Thymus (tissue), 11 donors: ENCODE data around the gene PPFIBP2. TPM values are rescaled to one million over a fixed set of nuclear protein-coding genes. Genes with fewer than 3 reads are reported as not detected.

Experiments
- DNase-seq, 9 donors: peaks; one replicate each; pipeline ENCODE4 v3.0.0-alpha.2; 2013; ENCODE audit warnings: low spot score in 9 of 9, low read depth in 6 of 9, missing footprints in 1 of 9
- H3K27ac ChIP-seq, 2 donors: one replicate each; pipeline ENCODE4 v1.5.1; 2013; ENCODE audit warnings: control low read depth in 1 of 2, low read depth in 1 of 2, low read length in 1 of 2, mild to moderate bottlenecking in 1 of 2, moderate library complexity in 1 of 2
- H3K27me3 ChIP-seq, 2 donors: one replicate each; pipeline ENCODE4 v1.5.1; 2013; ENCODE audit warnings: low read length in 1 of 2; ENCODE audit not compliant: control insufficient read depth in 2 of 2, insufficient read depth in 1 of 2
- H3K36me3 ChIP-seq, 2 donors: one replicate each; pipeline ENCODE4 v1.5.1; 2013; ENCODE audit warnings: low read length in 1 of 2, mild to moderate bottlenecking in 1 of 2, moderate library complexity in 1 of 2; ENCODE audit not compliant: control insufficient read depth in 2 of 2, insufficient read depth in 2 of 2
- H3K4me1 ChIP-seq, 2 donors: one replicate each; pipeline ENCODE4 v1.5.1; 2013; ENCODE audit warnings: low read length in 2 of 2; ENCODE audit not compliant: control insufficient read depth in 2 of 2, insufficient read depth in 2 of 2
- H3K4me3 ChIP-seq, 2 donors: one replicate each; pipeline ENCODE4 v1.5.1; 2013; ENCODE audit warnings: low read length in 2 of 2, control low read depth in 1 of 2, mild to moderate bottlenecking in 1 of 2
- H3K9me3 ChIP-seq, 2 donors: one replicate each; pipeline ENCODE4 v1.5.1; 2013; ENCODE audit warnings: low read length in 1 of 2, mild to moderate bottlenecking in 1 of 2; ENCODE audit not compliant: control insufficient read depth in 2 of 2, insufficient read depth in 1 of 2
- WGBS: extraction: QIAGEN DNeasy Blood & Tissue Kit; methylation state at CpG from one replicate; pipeline ENCODE4 v1.1.7; 2013; 5-methylcytosine and 5-hydroxymethylcytosine counted together
- polyA plus RNA-seq: library from polyadenylated mRNA; stranded (reverse); fragments of 200-250 nt; gene quantifications from one replicate; pipeline ENCODE4 v1.2.3, GENCODE V29; 2013
- total RNA-seq: library from RNA; stranded (reverse); fragments of 120-200 nt; gene quantifications from one replicate; pipeline ENCODE4 v1.2.4, GENCODE V29; 2013
- donor health status: healthy.

Gene PPFIBP2
- total and polyA plus RNA-seq, 2 donors = 5.6 to 6.0 TPM

DNA sequence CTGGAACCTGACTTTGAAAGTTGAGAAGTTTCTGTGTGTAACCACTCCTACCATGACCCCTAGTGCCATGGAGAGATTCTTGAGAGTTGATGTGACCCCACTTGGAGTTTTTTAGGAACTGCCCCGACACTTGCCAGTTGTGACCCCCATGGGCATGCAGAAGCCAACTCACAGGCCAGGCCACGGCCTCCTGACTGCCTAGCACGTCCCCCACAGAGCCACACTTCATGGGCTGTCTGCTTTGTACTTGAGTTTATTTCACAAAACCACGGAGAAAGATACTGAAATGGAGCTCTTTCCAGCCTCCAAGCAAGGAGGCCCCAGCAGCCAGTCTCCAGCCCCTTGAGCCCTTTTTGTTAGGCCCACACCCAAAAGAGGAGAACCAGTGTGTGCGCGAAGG lies 151.1 kb downstream of the PPFIBP2 start:
- H3K27ac ChIP-seq = no peak overlapping the region
- H3K9me3 ChIP-seq = no peaks in the 10 kb centered on the region
- H3K36me3 ChIP-seq = no peaks in the 10 kb centered on the region
- no peaks in the 10 kb centered on the region for H3K4me1 ChIP-seq
- no peaks in the 10 kb centered on the region for H3K27me3 ChIP-seq
- H3K4me3 ChIP-seq = no peak overlapping the region
- no peak for DNase-seq
- 93% methylated on average over 6 of the region's 6 CpGs for WGBS

DNA sequence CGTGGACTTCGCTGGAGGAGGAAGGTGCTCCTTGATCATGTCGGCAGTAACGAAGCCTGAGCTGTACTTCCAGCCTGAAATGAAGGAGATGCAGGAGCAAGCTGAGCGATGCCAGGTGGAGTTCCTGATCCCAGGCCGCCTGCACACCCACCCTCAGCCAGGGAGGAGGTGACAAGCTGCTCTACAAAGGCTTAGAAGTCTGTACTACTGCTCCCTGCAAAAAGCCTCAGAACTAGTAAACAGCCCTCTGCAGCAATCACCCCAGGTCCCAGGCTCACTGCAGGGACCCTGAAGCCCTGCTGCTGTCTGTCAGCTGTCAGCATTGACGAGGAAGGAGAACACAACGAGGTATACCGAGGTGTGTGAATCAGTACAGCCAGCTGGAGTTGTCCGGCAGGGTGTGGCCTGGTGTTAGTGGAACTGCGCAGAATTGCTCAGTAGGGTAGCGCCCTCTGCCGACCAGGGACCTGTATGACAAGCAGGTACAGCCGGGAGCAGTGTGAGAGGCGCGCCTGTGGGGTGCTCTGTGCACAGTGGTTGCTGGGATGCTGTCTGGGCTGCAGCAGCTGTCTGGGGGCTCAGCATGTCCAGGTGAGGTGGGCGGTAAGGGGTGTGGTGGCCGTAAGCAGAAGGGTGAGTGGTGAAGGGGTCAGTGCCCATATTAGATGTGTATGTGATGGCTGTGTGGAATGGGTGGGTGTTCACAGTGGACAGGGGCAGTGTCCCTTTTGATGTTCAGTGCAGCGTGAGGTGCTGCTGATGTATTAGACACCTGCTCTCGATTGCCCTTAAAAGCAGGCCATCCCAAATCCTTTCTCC lies 151.9 kb downstream of the PPFIBP2 start:
- WGBS = 54% methylated on average over 20 of the region's 20 CpGs
- H3K27me3 ChIP-seq = no peaks in the 10 kb centered on the region
- no peaks in the 10 kb centered on the region for H3K36me3 ChIP-seq
- H3K27ac ChIP-seq = no peak overlapping the region
- no peaks in the 10 kb centered on the region for H3K4me1 ChIP-seq
- no peaks in the 10 kb centered on the region for H3K9me3 ChIP-seq
- peak in 4 of 9 donors; percentile 4 to 30 (median 16) for DNase-seq
- H3K4me3 ChIP-seq = no peak overlapping the region

DNA sequence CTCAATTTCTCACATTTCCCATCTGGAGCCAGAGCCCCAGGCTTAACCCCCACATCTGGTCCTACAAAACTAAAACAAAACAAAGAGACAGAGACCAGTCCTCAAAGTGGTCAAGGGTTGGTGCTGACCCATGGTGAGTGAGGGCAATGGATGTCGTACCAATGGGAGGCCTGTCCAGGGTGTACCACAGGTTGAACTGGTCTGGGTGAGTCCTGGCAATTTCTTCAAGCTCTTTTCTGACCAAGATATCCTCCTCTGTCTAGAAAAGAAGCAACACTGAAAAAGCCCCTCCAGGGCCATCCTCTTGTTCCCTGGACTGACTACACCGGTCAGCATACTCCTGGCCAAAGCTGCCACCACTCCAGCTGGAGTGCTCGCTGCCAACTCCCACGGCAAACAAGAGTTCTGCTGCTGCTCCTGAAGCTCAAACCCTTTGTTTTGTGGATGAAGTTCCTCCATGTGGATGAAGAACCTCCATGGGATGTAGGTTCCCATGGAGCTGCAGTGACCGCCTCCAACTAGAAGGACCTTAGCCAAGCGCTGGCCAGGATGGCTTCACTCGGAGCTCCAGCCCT lies 152.6 kb downstream of the PPFIBP2 start:
- no peak for DNase-seq
- H3K9me3 ChIP-seq = no peaks in the 10 kb centered on the region
- no peak overlapping the region for H3K27ac ChIP-seq
- H3K4me1 ChIP-seq = no peaks in the 10 kb centered on the region
- no peak overlapping the region for H3K4me3 ChIP-seq
- WGBS = 96% methylated on average over 7 of the region's 7 CpGs
- no peaks in the 10 kb centered on the region for H3K36me3 ChIP-seq
- peaks cover 0 to 5% of the 10 kb centered on the region in 2 donors for H3K27me3 ChIP-seq

DNA sequence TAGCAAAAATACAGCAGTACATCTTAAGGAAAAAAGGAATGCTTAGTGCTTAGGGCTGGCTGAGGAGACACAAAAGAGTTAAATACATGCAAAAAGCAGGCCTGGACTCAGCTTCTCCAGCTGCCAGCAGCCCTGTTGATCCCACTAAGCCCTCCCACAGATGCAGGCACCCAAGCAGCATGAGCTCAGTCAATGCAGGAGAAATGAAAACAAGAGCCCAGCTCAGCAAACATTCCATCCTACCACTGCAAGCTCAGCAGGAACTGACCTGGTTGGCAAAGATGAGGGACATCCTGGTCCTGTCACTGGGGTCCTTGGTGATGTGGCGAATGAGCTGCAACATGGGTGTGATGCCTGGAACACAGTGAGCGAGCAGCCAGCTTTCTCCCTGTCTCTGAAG lies 153.7 kb downstream of the PPFIBP2 start:
- Histone ChIP-seq H3K27ac (no peak overlapping the region), H3K4me1 (no peaks in the 10 kb centered on the region), H3K27me3 (peaks cover 5 to 15% of the 10 kb centered on the region in 2 donors), H3K4me3 (no peak overlapping the region), H3K36me3 (no peaks in the 10 kb centered on the region), H3K9me3 (no peaks in the 10 kb centered on the region)
- DNase-seq = no peak
- WGBS = 88% methylated on average over 2 of the region's 2 CpGs

DNA sequence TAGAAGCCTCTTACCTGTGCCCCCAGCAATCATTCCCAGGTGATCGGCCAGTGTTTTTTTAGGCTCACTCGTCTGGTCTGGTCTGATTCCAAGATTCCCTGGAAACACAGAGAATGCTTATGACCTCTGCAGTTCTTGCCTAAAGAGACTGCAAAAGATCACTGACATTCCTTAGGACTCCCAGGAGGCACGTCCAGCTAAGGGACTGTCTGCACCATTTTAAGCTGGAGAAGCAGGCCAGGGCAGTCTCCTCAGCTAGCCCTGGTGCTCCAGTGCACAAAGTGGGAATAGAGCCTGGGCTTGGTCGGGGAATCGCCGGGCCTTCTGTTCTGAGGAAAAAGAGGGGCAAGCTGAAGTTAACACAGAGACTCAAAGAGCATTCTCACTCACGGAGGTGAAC lies 154.7 kb downstream of the PPFIBP2 start:
- 90% methylated on average over 7 of the region's 7 CpGs for WGBS
- Histone ChIP-seq H3K9me3 (no peaks in the 10 kb centered on the region), H3K36me3 (no peaks in the 10 kb centered on the region), H3K4me1 (no peaks in the 10 kb centered on the region), H3K27me3 (peaks cover 15 to 25% of the 10 kb centered on the region in 2 donors), H3K4me3 (no peak overlapping the region), H3K27ac (no peak overlapping the region)
- no peak for DNase-seq

DNA sequence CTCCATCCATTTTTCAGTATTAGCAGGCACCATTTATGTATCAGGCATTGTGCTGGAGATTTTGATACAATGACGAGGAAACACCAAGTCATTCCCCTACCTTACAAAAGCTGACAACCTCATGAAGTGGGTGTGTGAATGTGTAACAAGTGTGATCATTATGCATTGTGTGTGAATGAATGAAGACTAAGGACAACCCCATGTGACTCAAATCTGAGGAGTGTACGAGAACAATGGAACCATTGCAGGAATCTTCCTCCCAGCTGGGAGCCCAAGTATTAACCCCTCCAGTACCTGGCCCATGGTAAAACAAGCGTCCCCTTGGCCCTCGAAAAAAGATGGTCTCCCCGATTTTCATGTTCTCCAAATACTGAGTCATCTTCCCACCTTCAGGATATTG lies 155.1 kb downstream of the PPFIBP2 start:
- Histone ChIP-seq H3K27ac (no peak overlapping the region), H3K4me3 (no peak overlapping the region), H3K4me1 (no peaks in the 10 kb centered on the region), H3K9me3 (no peaks in the 10 kb centered on the region), H3K36me3 (no peaks in the 10 kb centered on the region), H3K27me3 (peaks cover 19 to 30% of the 10 kb centered on the region in 2 donors)
- 92% methylated on average over 5 of the region's 5 CpGs for WGBS
- DNase-seq = no peak

DNA sequence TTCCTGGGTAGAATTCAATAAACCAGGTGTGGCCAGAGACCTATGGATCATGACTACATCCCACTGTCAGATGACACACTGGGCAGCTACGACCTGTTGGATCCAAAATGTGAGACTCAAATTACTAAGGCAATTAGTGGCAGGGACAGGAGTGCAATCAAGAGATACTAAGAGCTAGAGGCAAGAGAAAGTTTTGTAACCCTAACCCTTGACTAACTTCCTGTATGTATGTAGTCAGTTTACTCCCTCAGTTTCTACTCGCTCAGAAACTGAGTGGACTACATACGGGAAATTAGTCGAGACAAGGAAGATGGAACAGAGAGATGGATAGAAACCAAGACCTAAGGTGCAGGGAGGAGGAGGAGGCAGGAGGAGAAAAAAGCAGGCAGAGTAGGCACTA lies 156.8 kb downstream of the PPFIBP2 start:
- WGBS = 70% methylated on average over 4 of the region's 4 CpGs
- no peaks in the 10 kb centered on the region for H3K4me1 ChIP-seq
- H3K27me3 ChIP-seq = peaks cover 30 to 43% of the 10 kb centered on the region in 2 donors
- no peaks in the 10 kb centered on the region for H3K36me3 ChIP-seq
- DNase-seq = no peak
- no peak overlapping the region for H3K27ac ChIP-seq
- no peaks in the 10 kb centered on the region for H3K9me3 ChIP-seq
- no peak overlapping the region for H3K4me3 ChIP-seq

DNA sequence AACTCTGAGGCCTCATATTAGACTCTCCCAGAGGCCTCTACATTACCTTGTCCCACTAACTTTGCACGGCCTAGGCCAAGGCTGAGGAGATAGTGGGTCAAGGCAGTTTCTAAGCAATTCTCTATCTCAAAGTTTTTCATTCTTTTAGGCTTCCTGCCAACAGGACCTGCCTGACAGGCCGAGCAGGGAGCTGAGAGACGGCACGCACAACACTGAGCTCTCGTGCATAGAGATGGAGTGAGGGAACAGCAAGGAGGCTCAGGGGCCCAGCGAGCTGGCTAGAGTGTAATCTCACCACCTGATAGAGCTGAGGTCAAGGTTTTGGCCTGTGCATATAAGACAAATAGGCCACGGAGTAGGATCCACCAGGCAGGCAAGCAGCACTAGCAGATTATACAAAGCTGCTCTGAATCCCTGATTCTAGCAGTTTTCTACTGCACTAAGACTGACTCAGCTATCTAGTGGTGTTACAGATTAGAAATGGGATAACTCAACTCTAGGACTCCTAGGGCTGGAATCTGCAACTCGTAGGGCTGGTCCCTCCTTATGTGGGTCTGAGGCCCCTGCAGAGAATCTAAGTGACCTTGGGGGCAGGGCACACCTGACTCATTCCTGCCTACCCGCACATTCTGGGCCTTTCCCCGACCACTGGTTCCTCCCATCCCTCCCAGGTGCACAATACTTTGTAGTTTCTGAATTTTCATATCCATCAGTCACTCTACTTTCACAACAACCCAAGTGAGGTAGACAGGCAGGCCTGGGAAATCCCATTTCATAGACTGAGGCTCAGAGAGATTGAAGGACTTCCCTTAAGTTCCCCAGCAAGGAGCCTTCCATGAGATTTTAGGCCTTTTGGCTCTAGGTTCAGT lies 157.8 kb downstream of the PPFIBP2 start:
- no peak overlapping the region for H3K4me3 ChIP-seq
- H3K27ac ChIP-seq = no peak overlapping the region
- no peaks in the 10 kb centered on the region for H3K9me3 ChIP-seq
- no peak for DNase-seq
- WGBS = 90% methylated on average over 10 of the region's 10 CpGs
- no peaks in the 10 kb centered on the region for H3K36me3 ChIP-seq
- H3K27me3 ChIP-seq = peaks cover 33 to 48% of the 10 kb centered on the region in 2 donors
- no peaks in the 10 kb centered on the region for H3K4me1 ChIP-seq
